Fibroblast of lung (primary cell): ENCODE data around the gene BIN1.

Source experiments
- EZH2 ChIP-seq: IDR thresholded peaks from 2 replicates; pipeline ENCODE4 v1.5.1; 2012; ENCODE audit warnings: low read length, control low read depth, mild to moderate bottlenecking; ENCODE audit errors: missing control alignments
- TF ChIP-seq, protein P1 (sequence below), 2 donors: IDR thresholded peaks in 1 of 2; conservative IDR thresholded peaks in 1 of 2; 1 replicate in 1 of 2; 2 replicates in 1 of 2; pipeline ENCODE4 v1.5.1; 2011 to 2012; ENCODE audit warnings: low read length in 2 of 2, control low read depth in 1 of 2, inconsistent platforms in 1 of 2, low read depth in 1 of 2, mild to moderate bottlenecking in 1 of 2

GRCh38 chr2:127145280-127145895 lies 38.4 kb upstream of the BIN1 start:
- TF ChIP-seq, protein P1, sequence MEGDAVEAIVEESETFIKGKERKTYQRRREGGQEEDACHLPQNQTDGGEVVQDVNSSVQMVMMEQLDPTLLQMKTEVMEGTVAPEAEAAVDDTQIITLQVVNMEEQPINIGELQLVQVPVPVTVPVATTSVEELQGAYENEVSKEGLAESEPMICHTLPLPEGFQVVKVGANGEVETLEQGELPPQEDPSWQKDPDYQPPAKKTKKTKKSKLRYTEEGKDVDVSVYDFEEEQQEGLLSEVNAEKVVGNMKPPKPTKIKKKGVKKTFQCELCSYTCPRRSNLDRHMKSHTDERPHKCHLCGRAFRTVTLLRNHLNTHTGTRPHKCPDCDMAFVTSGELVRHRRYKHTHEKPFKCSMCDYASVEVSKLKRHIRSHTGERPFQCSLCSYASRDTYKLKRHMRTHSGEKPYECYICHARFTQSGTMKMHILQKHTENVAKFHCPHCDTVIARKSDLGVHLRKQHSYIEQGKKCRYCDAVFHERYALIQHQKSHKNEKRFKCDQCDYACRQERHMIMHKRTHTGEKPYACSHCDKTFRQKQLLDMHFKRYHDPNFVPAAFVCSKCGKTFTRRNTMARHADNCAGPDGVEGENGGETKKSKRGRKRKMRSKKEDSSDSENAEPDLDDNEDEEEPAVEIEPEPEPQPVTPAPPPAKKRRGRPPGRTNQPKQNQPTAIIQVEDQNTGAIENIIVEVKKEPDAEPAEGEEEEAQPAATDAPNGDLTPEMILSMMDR (conservative IDR thresholded peaks at IDR 0.05 in 1 of 2, IDR thresholded peaks at IDR 0.05 in 1 of 2; ENCODE audit: low read depth in 1 of 2, low read length in 2 of 2), result no peak
- no peak for TF ChIP-seq EZH2
